GM12878 (cell line): Measurements from ENCODE around the gene DNAAF1. TPM values are rescaled to one million over a fixed set of nuclear protein-coding genes. Genes with fewer than 3 reads are reported as not detected.

Experiments used
- BCL11A ChIP-seq: IDR thresholded peaks from 2 replicates; pipeline ENCODE4 v1.6.1; 2011; ENCODE audit warnings: low read depth, low read length
- BMI1 ChIP-seq: fragments of 450-650 bp; IDR thresholded peaks from 2 replicates; pipeline ENCODE4 v1.6.1; 2016; ENCODE audit warnings: mild to moderate bottlenecking, moderate library complexity, borderline replicate concordance
- HDGF ChIP-seq: fragments of 450-650 bp; IDR thresholded peaks from 2 replicates; pipeline ENCODE4 v1.6.1; 2016; ENCODE audit warnings: antibody characterized with exemption
- IKZF1 ChIP-seq: fragments of 450-650 bp; conservative IDR thresholded peaks from 2 replicates; pipeline ENCODE4 v1.6.1; 2017; ENCODE audit warnings: antibody characterized with exemption, mild to moderate bottlenecking
- IRF4 ChIP-seq: IDR thresholded peaks from 2 replicates; pipeline ENCODE4 v1.6.1; 2011; ENCODE audit warnings: low read depth, low read length
- MTA3 ChIP-seq: IDR thresholded peaks from 2 replicates; pipeline ENCODE4 v1.6.1; 2012; ENCODE audit warnings: low read length, inconsistent platforms, borderline replicate concordance
- MYB ChIP-seq: fragments of 150-350 bp; IDR thresholded peaks from 2 replicates; pipeline ENCODE4 v1.6.1; 2014; ENCODE audit warnings: mild to moderate bottlenecking, low read depth, low read length, borderline replicate concordance
- NFYA ChIP-seq: IDR thresholded peaks from 2 replicates; pipeline ENCODE4 v1.6.1; 2011; ENCODE audit warnings: low read depth, mild to moderate bottlenecking, low read length, improper control_type of control experiment, borderline replicate concordance
- SMAD1 ChIP-seq: fragments of 450-650 bp; IDR thresholded peaks from 2 replicates; pipeline ENCODE4 v1.6.1; 2018; ENCODE audit warnings: mild to moderate bottlenecking, low read depth; ENCODE audit not compliant: partially characterized antibody
- SPI1 ChIP-seq: IDR thresholded peaks from 2 replicates; pipeline ENCODE4 v1.6.1; 2011; ENCODE audit warnings: low read depth, mild to moderate bottlenecking, low read length, moderate library complexity, borderline replicate concordance; ENCODE audit not compliant: insufficient read depth
- STAT1 ChIP-seq: fragments of 450-650 bp; conservative IDR thresholded peaks from 2 replicates; pipeline ENCODE4 v1.6.1; 2014; ENCODE audit warnings: antibody characterized with exemption, mild to moderate bottlenecking
- STAT3 ChIP-seq: IDR thresholded peaks from 2 replicates; pipeline ENCODE4 v1.6.1; 2011; ENCODE audit warnings: low read depth, low read length, improper control_type of control experiment
- TARDBP ChIP-seq: IDR thresholded peaks from 2 replicates; pipeline ENCODE4 v1.6.1; 2016; ENCODE audit warnings: borderline replicate concordance
- WRNIP1 ChIP-seq: IDR thresholded peaks from 2 replicates; pipeline ENCODE4 v1.6.1; 2011; ENCODE audit warnings: low read depth, low read length, improper control_type of control experiment, borderline replicate concordance
- YY1 ChIP-seq: IDR thresholded peaks from 2 replicates; pipeline ENCODE4 v1.6.1; 2011; ENCODE audit warnings: low read depth, mild to moderate bottlenecking, low read length
- ZNF24 ChIP-seq: fragments of 450-650 bp; IDR thresholded peaks from 2 replicates; pipeline ENCODE4 v1.6.1; 2017; ENCODE audit warnings: antibody characterized with exemption, mild to moderate bottlenecking
- polyA plus RNA-seq, 11 experiments: library from polyadenylated mRNA; depleted of rRNA in 4 of 11; unstranded in 6 of 11; stranded (reverse) in 5 of 11; fragments of >200 nt; fragmentation: Nextera tagmentation in 4 of 11; fragmentation: Illumina TruSeq in 1 of 11; extraction: Ambion mirVana in 4 of 11; extraction: Trizol in 1 of 11; gene quantifications; 1 replicate in 1 of 11; 2 replicates in 10 of 11; pipeline versions ENCODE4 v1.2.1 to v1.2.3, GENCODE V29; 2011 to 2016; ENCODE audit warnings: inconsistent platforms in 2 of 11, missing spikeins in 2 of 11, low read depth in 1 of 11
- total RNA-seq, 4 experiments: library from RNA; depleted of rRNA in 3 of 4; stranded (reverse); fragments of >200 nt in 3 of 4; fragmentation: Illumina TruSeq in 1 of 4; extraction: Trizol in 1 of 4; gene quantifications; 2 replicates each; pipeline versions ENCODE4 v1.2.1 to v1.2.3, GENCODE V29; 2013 to 2021
- TF ChIP-seq, protein P1 (sequence below), 3 experiments: IDR thresholded peaks in 2 of 3; conservative IDR thresholded peaks in 1 of 3; 2 replicates each; pipeline ENCODE4 v1.5.1; 2011; ENCODE audit warnings: low read depth in 3 of 3, low read length in 3 of 3, mild to moderate bottlenecking in 3 of 3, control low read depth in 2 of 3, moderate library complexity in 2 of 3, inconsistent platforms in 1 of 3, mixed read lengths in 1 of 3; ENCODE audit not compliant: control insufficient read depth in 2 of 3, insufficient read depth in 1 of 3; ENCODE audit errors: extremely low read depth in 1 of 3
- TF ChIP-seq, protein P2 (sequence below): fragments of 450-650 bp; IDR thresholded peaks from 2 replicates; pipeline ENCODE4 v1.6.1; 2016; ENCODE audit warnings: mild to moderate bottlenecking
- TF ChIP-seq, protein P3 (sequence below): fragments of 450-650 bp; IDR thresholded peaks from 2 replicates; pipeline ENCODE4 v1.6.1; 2017; ENCODE audit warnings: mild to moderate bottlenecking, moderate library complexity
- TF ChIP-seq, protein P4 (sequence below): IDR thresholded peaks from 2 replicates; pipeline ENCODE4 v1.6.1; 2012; ENCODE audit warnings: low read depth, low read length, improper control_type of control experiment
- TF ChIP-seq, protein P5 (sequence below): IDR thresholded peaks from 2 replicates; pipeline ENCODE4 v1.6.1; 2012; ENCODE audit warnings: low read depth, low read length, improper control_type of control experiment

Gene DNAAF1
- total and polyA plus RNA-seq, 10 of the 15 experiments (the other 5 are each of a cell fraction or from before 2014, with no cell fraction given), result 0.02 to 0.76 (median 0.08) TPM; not detected in 6

DNA sequence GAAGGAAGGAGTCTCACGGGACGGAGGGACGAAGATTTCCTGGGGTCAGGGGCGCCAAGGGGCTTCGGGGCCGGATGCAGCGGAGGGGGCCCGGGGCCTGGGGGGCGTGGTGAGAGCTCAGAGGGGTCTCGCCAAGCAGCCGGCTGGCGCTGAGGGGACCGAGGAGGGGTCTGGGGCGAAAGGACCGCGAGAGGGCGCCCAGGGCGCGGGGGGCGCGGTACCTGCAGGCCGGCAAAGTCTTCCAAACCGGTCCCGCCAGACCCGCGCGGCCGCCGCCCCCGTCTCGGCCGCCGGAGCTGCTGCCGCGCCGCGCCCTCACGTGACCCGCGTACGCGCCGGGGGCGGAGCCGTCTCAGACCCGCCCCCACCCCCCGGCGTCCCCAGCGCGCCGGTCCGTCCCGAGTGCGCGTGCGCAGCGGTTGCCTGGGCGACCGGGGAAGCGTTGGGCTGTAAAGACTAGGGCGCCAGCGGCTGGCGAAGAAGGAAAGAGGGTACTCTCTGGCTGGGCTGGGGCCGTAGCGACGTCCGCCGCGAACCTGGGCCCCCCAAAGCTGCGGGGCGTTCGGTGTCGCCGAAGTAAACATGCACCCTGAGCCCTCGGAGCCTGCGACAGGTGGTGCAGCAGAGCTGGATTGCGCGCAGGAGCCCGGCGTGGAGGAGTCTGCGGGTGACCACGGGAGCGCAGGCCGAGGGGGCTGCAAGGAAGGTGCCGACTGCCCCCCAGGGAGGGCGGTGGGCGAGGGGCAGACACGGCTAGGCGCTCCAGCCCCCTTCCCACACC lies at the start of gene DNAAF1, which contains the start of gene HSDL1 (continued):
- TF ChIP-seq, protein P1, sequence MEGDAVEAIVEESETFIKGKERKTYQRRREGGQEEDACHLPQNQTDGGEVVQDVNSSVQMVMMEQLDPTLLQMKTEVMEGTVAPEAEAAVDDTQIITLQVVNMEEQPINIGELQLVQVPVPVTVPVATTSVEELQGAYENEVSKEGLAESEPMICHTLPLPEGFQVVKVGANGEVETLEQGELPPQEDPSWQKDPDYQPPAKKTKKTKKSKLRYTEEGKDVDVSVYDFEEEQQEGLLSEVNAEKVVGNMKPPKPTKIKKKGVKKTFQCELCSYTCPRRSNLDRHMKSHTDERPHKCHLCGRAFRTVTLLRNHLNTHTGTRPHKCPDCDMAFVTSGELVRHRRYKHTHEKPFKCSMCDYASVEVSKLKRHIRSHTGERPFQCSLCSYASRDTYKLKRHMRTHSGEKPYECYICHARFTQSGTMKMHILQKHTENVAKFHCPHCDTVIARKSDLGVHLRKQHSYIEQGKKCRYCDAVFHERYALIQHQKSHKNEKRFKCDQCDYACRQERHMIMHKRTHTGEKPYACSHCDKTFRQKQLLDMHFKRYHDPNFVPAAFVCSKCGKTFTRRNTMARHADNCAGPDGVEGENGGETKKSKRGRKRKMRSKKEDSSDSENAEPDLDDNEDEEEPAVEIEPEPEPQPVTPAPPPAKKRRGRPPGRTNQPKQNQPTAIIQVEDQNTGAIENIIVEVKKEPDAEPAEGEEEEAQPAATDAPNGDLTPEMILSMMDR (IDR thresholded peaks at IDR 0.05 in 2 of 3, conservative IDR thresholded peaks at IDR 0.05 in 1 of 3; ENCODE audit: control insufficient read depth in 2 of 3, extremely low read depth in 1 of 3, insufficient read depth in 1 of 3, low read depth in 3 of 3, low read length in 3 of 3), result peak in 1 of 3 experiments; percentile 24; a peak in 1 of 6 replicates
- peak; percentile 42 for TF ChIP-seq IKZF1
- TF ChIP-seq YY1, result peak; percentile 49; the same call in 1 of the 2 replicates
- no peak for TF ChIP-seq STAT1
- TF ChIP-seq, protein P2, sequence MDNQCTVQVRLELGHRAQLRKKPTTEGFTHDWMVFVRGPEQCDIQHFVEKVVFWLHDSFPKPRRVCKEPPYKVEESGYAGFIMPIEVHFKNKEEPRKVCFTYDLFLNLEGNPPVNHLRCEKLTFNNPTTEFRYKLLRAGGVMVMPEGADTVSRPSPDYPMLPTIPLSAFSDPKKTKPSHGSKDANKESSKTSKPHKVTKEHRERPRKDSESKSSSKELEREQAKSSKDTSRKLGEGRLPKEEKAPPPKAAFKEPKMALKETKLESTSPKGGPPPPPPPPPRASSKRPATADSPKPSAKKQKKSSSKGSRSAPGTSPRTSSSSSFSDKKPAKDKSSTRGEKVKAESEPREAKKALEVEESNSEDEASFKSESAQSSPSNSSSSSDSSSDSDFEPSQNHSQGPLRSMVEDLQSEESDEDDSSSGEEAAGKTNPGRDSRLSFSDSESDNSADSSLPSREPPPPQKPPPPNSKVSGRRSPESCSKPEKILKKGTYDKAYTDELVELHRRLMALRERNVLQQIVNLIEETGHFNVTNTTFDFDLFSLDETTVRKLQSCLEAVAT, result no peak
- no peak for TF ChIP-seq TARDBP
- TF ChIP-seq ZNF24, result no peak
- TF ChIP-seq BMI1, result peak; percentile 91; the same call in 1 of the 2 replicates
- TF ChIP-seq, protein P3, sequence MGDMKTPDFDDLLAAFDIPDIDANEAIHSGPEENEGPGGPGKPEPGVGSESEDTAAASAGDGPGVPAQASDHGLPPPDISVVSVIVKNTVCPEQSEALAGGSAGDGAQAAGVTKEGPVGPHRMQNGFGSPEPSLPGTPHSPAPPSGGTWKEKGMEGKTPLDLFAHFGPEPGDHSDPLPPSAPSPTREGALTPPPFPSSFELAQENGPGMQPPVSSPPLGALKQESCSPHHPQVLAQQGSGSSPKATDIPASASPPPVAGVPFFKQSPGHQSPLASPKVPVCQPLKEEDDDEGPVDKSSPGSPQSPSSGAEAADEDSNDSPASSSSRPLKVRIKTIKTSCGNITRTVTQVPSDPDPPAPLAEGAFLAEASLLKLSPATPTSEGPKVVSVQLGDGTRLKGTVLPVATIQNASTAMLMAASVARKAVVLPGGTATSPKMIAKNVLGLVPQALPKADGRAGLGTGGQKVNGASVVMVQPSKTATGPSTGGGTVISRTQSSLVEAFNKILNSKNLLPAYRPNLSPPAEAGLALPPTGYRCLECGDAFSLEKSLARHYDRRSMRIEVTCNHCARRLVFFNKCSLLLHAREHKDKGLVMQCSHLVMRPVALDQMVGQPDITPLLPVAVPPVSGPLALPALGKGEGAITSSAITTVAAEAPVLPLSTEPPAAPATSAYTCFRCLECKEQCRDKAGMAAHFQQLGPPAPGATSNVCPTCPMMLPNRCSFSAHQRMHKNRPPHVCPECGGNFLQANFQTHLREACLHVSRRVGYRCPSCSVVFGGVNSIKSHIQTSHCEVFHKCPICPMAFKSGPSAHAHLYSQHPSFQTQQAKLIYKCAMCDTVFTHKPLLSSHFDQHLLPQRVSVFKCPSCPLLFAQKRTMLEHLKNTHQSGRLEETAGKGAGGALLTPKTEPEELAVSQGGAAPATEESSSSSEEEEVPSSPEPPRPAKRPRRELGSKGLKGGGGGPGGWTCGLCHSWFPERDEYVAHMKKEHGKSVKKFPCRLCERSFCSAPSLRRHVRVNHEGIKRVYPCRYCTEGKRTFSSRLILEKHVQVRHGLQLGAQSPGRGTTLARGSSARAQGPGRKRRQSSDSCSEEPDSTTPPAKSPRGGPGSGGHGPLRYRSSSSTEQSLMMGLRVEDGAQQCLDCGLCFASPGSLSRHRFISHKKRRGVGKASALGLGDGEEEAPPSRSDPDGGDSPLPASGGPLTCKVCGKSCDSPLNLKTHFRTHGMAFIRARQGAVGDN, result peak; percentile 51
- no peak for TF ChIP-seq BCL11A
- no peak for TF ChIP-seq WRNIP1
- TF ChIP-seq, protein P4, sequence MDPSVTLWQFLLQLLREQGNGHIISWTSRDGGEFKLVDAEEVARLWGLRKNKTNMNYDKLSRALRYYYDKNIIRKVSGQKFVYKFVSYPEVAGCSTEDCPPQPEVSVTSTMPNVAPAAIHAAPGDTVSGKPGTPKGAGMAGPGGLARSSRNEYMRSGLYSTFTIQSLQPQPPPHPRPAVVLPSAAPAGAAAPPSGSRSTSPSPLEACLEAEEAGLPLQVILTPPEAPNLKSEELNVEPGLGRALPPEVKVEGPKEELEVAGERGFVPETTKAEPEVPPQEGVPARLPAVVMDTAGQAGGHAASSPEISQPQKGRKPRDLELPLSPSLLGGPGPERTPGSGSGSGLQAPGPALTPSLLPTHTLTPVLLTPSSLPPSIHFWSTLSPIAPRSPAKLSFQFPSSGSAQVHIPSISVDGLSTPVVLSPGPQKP, result no peak
- no peak for TF ChIP-seq STAT3
- no peak for TF ChIP-seq MYB
- no peak for TF ChIP-seq MTA3
- TF ChIP-seq, protein P5, sequence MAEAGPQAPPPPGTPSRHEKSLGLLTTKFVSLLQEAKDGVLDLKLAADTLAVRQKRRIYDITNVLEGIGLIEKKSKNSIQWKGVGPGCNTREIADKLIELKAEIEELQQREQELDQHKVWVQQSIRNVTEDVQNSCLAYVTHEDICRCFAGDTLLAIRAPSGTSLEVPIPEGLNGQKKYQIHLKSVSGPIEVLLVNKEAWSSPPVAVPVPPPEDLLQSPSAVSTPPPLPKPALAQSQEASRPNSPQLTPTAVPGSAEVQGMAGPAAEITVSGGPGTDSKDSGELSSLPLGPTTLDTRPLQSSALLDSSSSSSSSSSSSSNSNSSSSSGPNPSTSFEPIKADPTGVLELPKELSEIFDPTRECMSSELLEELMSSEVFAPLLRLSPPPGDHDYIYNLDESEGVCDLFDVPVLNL, result no peak
- TF ChIP-seq SMAD1, result no peak
- TF ChIP-seq IRF4, result no peak
- no peak for TF ChIP-seq HDGF
- no peak for TF ChIP-seq SPI1
- no peak for TF ChIP-seq NFYA
